Stomach smooth muscle (tissue), 2 donors: ENCODE results near the gene MORN1.

Source experiments
- H3K27ac ChIP-seq: one replicate; pipeline ENCODE4 v1.7.0; 2013; ENCODE audit warnings: mild to moderate bottlenecking, low read length, inconsistent platforms
- H3K27me3 ChIP-seq, 2 donors: one replicate each; pipeline ENCODE4 v1.7.0; 2013; ENCODE audit warnings: low read length in 2 of 2; ENCODE audit not compliant: insufficient read depth in 2 of 2, control insufficient read depth in 1 of 2
- H3K36me3 ChIP-seq, 2 donors: one replicate each; pipeline ENCODE4 v1.7.0; 2013; ENCODE audit warnings: low read length in 2 of 2; ENCODE audit not compliant: control insufficient read depth in 2 of 2, insufficient read depth in 2 of 2
- H3K4me1 ChIP-seq: one replicate; pipeline ENCODE4 v1.7.0; 2013; ENCODE audit warnings: low read length; ENCODE audit not compliant: control insufficient read depth, insufficient read depth
- H3K4me3 ChIP-seq, 2 donors: one replicate each; pipeline ENCODE4 v1.7.0; 2013; ENCODE audit warnings: low read length in 2 of 2
- H3K9ac ChIP-seq, 2 donors: one replicate each; pipeline ENCODE4 v1.7.0; 2013; ENCODE audit warnings: low read length in 2 of 2, mild to moderate bottlenecking in 1 of 2
- H3K9me3 ChIP-seq, 2 donors: one replicate each; pipeline ENCODE4 v1.7.0; 2013; ENCODE audit warnings: low read length in 2 of 2; ENCODE audit not compliant: control insufficient read depth in 2 of 2
- donor health status: healthy.
- donor health status: Pancreatic carcinoma.

Gene MORN1

GRCh38 chr1:2433196-2433595, 41.8 kb upstream of the MORN1 start:
- Histone ChIP-seq H3K27ac (no peak overlapping the region), H3K9ac (no peak overlapping the region), H3K27me3 (peaks cover 20 to 22% of the 10 kb centered on the region in 2 donors), H3K4me1 (no peaks in the 10 kb centered on the region), H3K9me3 (peaks cover 0 to 3% of the 10 kb centered on the region in 2 donors), H3K36me3 (no peaks in the 10 kb centered on the region), H3K4me3 (no peak overlapping the region)

- Histone ChIP-seq H3K27ac (no peak overlapping the region), H3K27me3 (peaks cover 20 to 25% of the 10 kb centered on the region in 2 donors), H3K4me1 (no peaks in the 10 kb centered on the region), H3K4me3 (no peak overlapping the region), H3K9ac (no peak overlapping the region), H3K36me3 (no peaks in the 10 kb centered on the region), H3K9me3 (peaks cover 0 to 3% of the 10 kb centered on the region in 2 donors)
Measured at GRCh38 chr1:2432441-2432844, 41.1 kb upstream of the MORN1 start.

GRCh38 chr1:2431518-2431917, 40.2 kb upstream of the MORN1 start:
- peaks cover 20 to 28% of the 10 kb centered on the region in 2 donors for H3K27me3 ChIP-seq
- no peaks in the 10 kb centered on the region for H3K4me1 ChIP-seq
- H3K4me3 ChIP-seq, result no peak overlapping the region
- H3K9ac ChIP-seq, result no peak overlapping the region
- H3K36me3 ChIP-seq, result no peaks in the 10 kb centered on the region
- H3K27ac ChIP-seq, result no peak overlapping the region
- H3K9me3 ChIP-seq, result peaks cover 0 to 3% of the 10 kb centered on the region in 2 donors

- Histone ChIP-seq H3K9ac (no peak overlapping the region), H3K4me3 (no peak overlapping the region), H3K9me3 (peaks cover 0 to 3% of the 10 kb centered on the region in 2 donors), H3K27ac (no peak overlapping the region), H3K27me3 (peaks cover 20 to 28% of the 10 kb centered on the region in 2 donors), H3K36me3 (no peaks in the 10 kb centered on the region), H3K4me1 (no peaks in the 10 kb centered on the region)
Measured at GRCh38 chr1:2431103-2431502, 39.7 kb upstream of the MORN1 start.

GRCh38 chr1:2430592-2430973, 39.2 kb upstream of the MORN1 start:
- Histone ChIP-seq H3K4me3 (no peak overlapping the region), H3K36me3 (no peaks in the 10 kb centered on the region), H3K27ac (no peak overlapping the region), H3K9ac (no peak overlapping the region), H3K27me3 (peaks cover 20 to 28% of the 10 kb centered on the region in 2 donors), H3K4me1 (no peaks in the 10 kb centered on the region), H3K9me3 (peaks cover 0 to 3% of the 10 kb centered on the region in 2 donors)

GRCh38 chr1:2429780-2430591, 38.6 kb upstream of the MORN1 start:
- no peaks in the 10 kb centered on the region for H3K36me3 ChIP-seq
- no peak overlapping the region for H3K9ac ChIP-seq
- no peaks in the 10 kb centered on the region for H3K4me1 ChIP-seq
- no peak overlapping the region for H3K27ac ChIP-seq
- no peak overlapping the region for H3K4me3 ChIP-seq
- H3K27me3 ChIP-seq, result peaks cover 20 to 28% of the 10 kb centered on the region in 2 donors
- peaks cover 0 to 3% of the 10 kb centered on the region in 2 donors for H3K9me3 ChIP-seq

GRCh38 chr1:2428490-2428889, 37.1 kb upstream of the MORN1 start:
- Histone ChIP-seq H3K36me3 (no peaks in the 10 kb centered on the region), H3K4me1 (no peaks in the 10 kb centered on the region), H3K27me3 (peaks cover 15 to 28% of the 10 kb centered on the region in 2 donors), H3K9me3 (peaks cover 2 to 5% of the 10 kb centered on the region in 2 donors), H3K4me3 (no peak overlapping the region), H3K9ac (no peak overlapping the region), H3K27ac (no peak overlapping the region)

GRCh38 chr1:2427976-2428375, 36.6 kb upstream of the MORN1 start:
- no peak overlapping the region for H3K9ac ChIP-seq
- no peaks in the 10 kb centered on the region for H3K36me3 ChIP-seq
- H3K9me3 ChIP-seq, result peaks cover 5 to 10% of the 10 kb centered on the region in 2 donors
- no peak overlapping the region for H3K4me3 ChIP-seq
- peaks cover 12 to 23% of the 10 kb centered on the region in 2 donors for H3K27me3 ChIP-seq
- no peak overlapping the region for H3K27ac ChIP-seq
- no peaks in the 10 kb centered on the region for H3K4me1 ChIP-seq

GRCh38 chr1:2427051-2427450, 35.7 kb upstream of the MORN1 start:
- Histone ChIP-seq H3K27me3 (peaks cover 10 to 17% of the 10 kb centered on the region in 2 donors), H3K9ac (no peak overlapping the region), H3K27ac (no peak overlapping the region), H3K9me3 (peaks cover 5 to 12% of the 10 kb centered on the region in 2 donors), H3K4me1 (no peaks in the 10 kb centered on the region), H3K36me3 (no peaks in the 10 kb centered on the region), H3K4me3 (no peak overlapping the region)

GRCh38 chr1:2426540-2426939, 35.2 kb upstream of the MORN1 start:
- Histone ChIP-seq H3K27ac (no peak overlapping the region), H3K9me3 (peaks cover 5 to 12% of the 10 kb centered on the region in 2 donors), H3K36me3 (no peaks in the 10 kb centered on the region), H3K4me3 (no peak overlapping the region), H3K9ac (no peak overlapping the region), H3K4me1 (no peaks in the 10 kb centered on the region), H3K27me3 (peaks cover 6 to 15% of the 10 kb centered on the region in 2 donors)

- Histone ChIP-seq H3K27me3 (peaks cover 1 to 15% of the 10 kb centered on the region in 2 donors), H3K4me1 (no peaks in the 10 kb centered on the region), H3K27ac (no peak overlapping the region), H3K36me3 (no peaks in the 10 kb centered on the region), H3K4me3 (no peak overlapping the region), H3K9ac (no peak overlapping the region), H3K9me3 (peaks cover 5 to 12% of the 10 kb centered on the region in 2 donors)
Measured at GRCh38 chr1:2425892-2426291, 34.5 kb upstream of the MORN1 start.
